Loucy (cell line): ENCODE results near the gene TRMT44.

Experiments used
- EZH2phosphoT487 ChIP-seq: fragments of 200-600 bp; IDR thresholded peaks from 2 replicates; pipeline ENCODE4 v1.6.1; 2018; ENCODE audit warnings: antibody characterized with exemption, mild to moderate bottlenecking, moderate library complexity, borderline replicate concordance
- TF ChIP-seq, protein P1 (sequence below): fragments of 200-600 bp; sonication (generic); conservative IDR thresholded peaks from 2 replicates; pipeline ENCODE4 v1.5.1; 2014; ENCODE audit warnings: mild to moderate bottlenecking, antibody characterized with exemption, low read length

DNA sequence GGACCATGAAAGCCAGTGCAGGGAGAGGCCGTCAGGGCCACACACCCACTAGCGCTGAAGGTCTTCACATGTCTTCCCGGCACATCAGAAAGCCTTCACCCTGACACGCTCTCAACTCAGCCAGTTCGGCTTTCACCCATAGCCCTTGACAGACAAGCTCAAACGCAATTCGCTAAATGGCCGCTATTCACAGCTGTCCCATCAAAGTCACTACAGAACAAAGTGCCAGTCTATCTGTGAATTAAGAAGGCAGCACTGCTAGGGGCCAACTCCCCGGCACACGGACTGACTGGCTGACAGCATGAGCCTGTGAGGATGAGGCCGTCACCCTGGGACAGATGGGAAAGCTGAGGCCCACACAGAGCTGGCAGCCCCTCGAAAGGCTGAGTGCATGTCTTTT is 45.8 kb upstream of the TRMT44 start:
- TF ChIP-seq, protein P1, sequence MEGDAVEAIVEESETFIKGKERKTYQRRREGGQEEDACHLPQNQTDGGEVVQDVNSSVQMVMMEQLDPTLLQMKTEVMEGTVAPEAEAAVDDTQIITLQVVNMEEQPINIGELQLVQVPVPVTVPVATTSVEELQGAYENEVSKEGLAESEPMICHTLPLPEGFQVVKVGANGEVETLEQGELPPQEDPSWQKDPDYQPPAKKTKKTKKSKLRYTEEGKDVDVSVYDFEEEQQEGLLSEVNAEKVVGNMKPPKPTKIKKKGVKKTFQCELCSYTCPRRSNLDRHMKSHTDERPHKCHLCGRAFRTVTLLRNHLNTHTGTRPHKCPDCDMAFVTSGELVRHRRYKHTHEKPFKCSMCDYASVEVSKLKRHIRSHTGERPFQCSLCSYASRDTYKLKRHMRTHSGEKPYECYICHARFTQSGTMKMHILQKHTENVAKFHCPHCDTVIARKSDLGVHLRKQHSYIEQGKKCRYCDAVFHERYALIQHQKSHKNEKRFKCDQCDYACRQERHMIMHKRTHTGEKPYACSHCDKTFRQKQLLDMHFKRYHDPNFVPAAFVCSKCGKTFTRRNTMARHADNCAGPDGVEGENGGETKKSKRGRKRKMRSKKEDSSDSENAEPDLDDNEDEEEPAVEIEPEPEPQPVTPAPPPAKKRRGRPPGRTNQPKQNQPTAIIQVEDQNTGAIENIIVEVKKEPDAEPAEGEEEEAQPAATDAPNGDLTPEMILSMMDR, result no peak
- TF ChIP-seq EZH2phosphoT487, result no peak
